Cardiac muscle cell (in vitro differentiated cells and primary cell): ENCODE data around the gene ATG3. TPM values are rescaled to one million over a fixed set of nuclear protein-coding genes. Genes with fewer than 3 reads are reported as not detected.

Source experiments
- DNase-seq, 2 donors: peaks; one replicate each; pipeline versions ENCODE4 v3.0.0 to v3.0.0-alpha.2; 2010 to 2017; ENCODE audit warnings: low read depth in 1 of 2, low spot score in 1 of 2
- H3K27ac ChIP-seq: fragments of 200-600 bp; sonication (generic); 2 replicates; pipeline ENCODE4 v1.5.1; 2016
- H3K27me3 ChIP-seq: fragments of 200-600 bp; sonication (generic); 2 replicates; pipeline ENCODE4 v1.6.0; 2016; ENCODE audit warnings: control low read depth
- H3K36me3 ChIP-seq: fragments of 200-600 bp; sonication (generic); 2 replicates; pipeline ENCODE4 v1.5.1; 2016; ENCODE audit warnings: control low read depth
- H3K4me1 ChIP-seq: fragments of 200-600 bp; sonication (generic); 2 replicates; pipeline ENCODE4 v1.8.1; 2017; ENCODE audit warnings: low read depth, mild to moderate bottlenecking, mixed run types
- H3K4me3 ChIP-seq: fragments of 200-600 bp; sonication (generic); 2 replicates; pipeline ENCODE4 v1.5.1; 2016; ENCODE audit warnings: mild to moderate bottlenecking
- H3K9me3 ChIP-seq: fragments of 200-600 bp; sonication (generic); 2 replicates; pipeline ENCODE4 v1.5.1; 2017; ENCODE audit warnings: low read depth, mild to moderate bottlenecking, control low read depth
- CTCF ChIP-seq: IDR thresholded peaks from 2 replicates; pipeline ENCODE4 v1.5.1; 2012; ENCODE audit warnings: low read depth, mild to moderate bottlenecking, low read length
- polyA plus RNA-seq: library from polyadenylated mRNA; unstranded; fragments of >200 nt; fragmentation: Nextera tagmentation; extraction: Ambion mirVana; gene quantifications from 2 replicates; pipeline ENCODE4 v1.2.1, GENCODE V29; 2016
- total RNA-seq: library from RNA; depleted of rRNA; stranded (reverse); fragments of >200 nt; gene quantifications from 2 replicates; pipeline ENCODE4 v1.2.3, GENCODE V29; 2016

The ATG3 gene
- total and polyA plus RNA-seq, 2 experiments from 2014 or later, result 38.3 to 57.9 TPM

GRCh38 chr3:112587336-112587735 is 25.6 kb upstream of the ATG3 start:
- H3K4me3 ChIP-seq, result no peak overlapping the region
- peak in 1 of 2 donors; percentile 14 for DNase-seq
- H3K36me3 ChIP-seq, result peaks cover 9% of the 10 kb centered on the region
- no peaks in the 10 kb centered on the region for H3K27me3 ChIP-seq
- no peak for TF ChIP-seq CTCF
- H3K9me3 ChIP-seq, result no peaks in the 10 kb centered on the region
- H3K27ac ChIP-seq, result no peak overlapping the region
- peaks cover 18% of the 10 kb centered on the region for H3K4me1 ChIP-seq

GRCh38 chr3:112585782-112586181 is 24.0 kb upstream of the ATG3 start:
- H3K4me3 ChIP-seq, result no peak overlapping the region
- TF ChIP-seq CTCF, result no peak
- H3K4me1 ChIP-seq, result peaks cover 18% of the 10 kb centered on the region
- no peak overlapping the region for H3K27ac ChIP-seq
- no peak for DNase-seq
- no peaks in the 10 kb centered on the region for H3K9me3 ChIP-seq
- H3K27me3 ChIP-seq, result no peaks in the 10 kb centered on the region
- peaks cover 9% of the 10 kb centered on the region for H3K36me3 ChIP-seq

GRCh38 chr3:112583105-112583504 is 21.3 kb upstream of the ATG3 start:
- no peaks in the 10 kb centered on the region for H3K27me3 ChIP-seq
- H3K9me3 ChIP-seq, result no peaks in the 10 kb centered on the region
- H3K4me3 ChIP-seq, result no peak overlapping the region
- TF ChIP-seq CTCF, result no peak
- no peak overlapping the region for H3K27ac ChIP-seq
- DNase-seq, result no peak
- H3K4me1 ChIP-seq, result peaks cover 18% of the 10 kb centered on the region
- H3K36me3 ChIP-seq, result peaks cover 9% of the 10 kb centered on the region

- peaks cover 18% of the 10 kb centered on the region for H3K4me1 ChIP-seq
- H3K36me3 ChIP-seq, result peaks cover 9% of the 10 kb centered on the region
- H3K27ac ChIP-seq, result no peak overlapping the region
- DNase-seq, result peak; percentile 49 to 84
- no peaks in the 10 kb centered on the region for H3K9me3 ChIP-seq
- H3K27me3 ChIP-seq, result no peaks in the 10 kb centered on the region
- no peak overlapping the region for H3K4me3 ChIP-seq
- TF ChIP-seq CTCF, result peak; percentile 66
These were observed 20.6 kb upstream of the ATG3 start for GRCh38 chr3:112582244-112582874.

GRCh38 chr3:112579697-112580096 is 17.9 kb upstream of the ATG3 start:
- no peak for DNase-seq

More at GRCh38 chr3:112579697-112580096, 17.9 kb upstream of the ATG3 start:
- H3K9me3 ChIP-seq, result no peaks in the 10 kb centered on the region
- H3K4me1 ChIP-seq, result no peaks in the 10 kb centered on the region
- no peak for TF ChIP-seq CTCF
- H3K27me3 ChIP-seq, result no peaks in the 10 kb centered on the region
- no peak overlapping the region for H3K27ac ChIP-seq
- H3K36me3 ChIP-seq, result peaks cover 9% of the 10 kb centered on the region
- no peak overlapping the region for H3K4me3 ChIP-seq
